Measurements from ENCODE around the gene VMP1.
"Not testable (repeated sequence)": the region's sequence is repeated elsewhere in the genome, so short reads cannot be mapped to it uniquely, and the experiment has no call there.

VMP1 gene

GRCh38 chr17:59853168-59853918 is 145.9 kb downstream of the VMP1 start:
- Histone ChIP-seq H3K9ac (ENCODE audit: low read length) (no peak overlapping the region), H3F3A (ENCODE audit: insufficient read depth) (no peaks in the 10 kb centered on the region), H3K27me3 (ENCODE audit: low read length) (no peaks in the 10 kb centered on the region), H4K20me1 (ENCODE audit: low read depth, low read length) (no peaks in the 10 kb centered on the region), H3K79me2 (ENCODE audit: insufficient read depth, low read length) (no peaks in the 10 kb centered on the region), H2AFZ (ENCODE audit: low read depth, low read length, severe bottlenecking) (no peak overlapping the region), H3K4me2 (ENCODE audit: low read depth, low read length, poor library complexity, severe bottlenecking) (no peak overlapping the region), H3K4me3 (ENCODE audit: insufficient read depth, low read length, poor library complexity, severe bottlenecking) (no peak overlapping the region), H3K9me3 (ENCODE audit: insufficient read depth, low read length) (no peaks in the 10 kb centered on the region), H3K9me2 (replicated peaks; ENCODE audit: insufficient read depth, low read length) (no peaks in the 10 kb centered on the region), H3K36me3 (ENCODE audit: low read length) (no peaks in the 10 kb centered on the region), H3K27ac (ENCODE audit: low read depth, low read length) (no peak overlapping the region)
- TF ChIP-seq CTCF (IDR thresholded peaks at IDR 0.05; ENCODE audit: insufficient read depth, low read length, poor library complexity, severe bottlenecking) (peak; percentile 26), EZH2phosphoT487 (conservative IDR thresholded peaks at IDR 0.05; ENCODE audit: low read length) (no peak)

GRCh38 chr17:59853919-59854729 is 146.7 kb downstream of the VMP1 start:
- not testable (repeated sequence) for H3K79me2 ChIP-seq (ENCODE audit: insufficient read depth, low read length); H3K4me2 ChIP-seq (ENCODE audit: low read depth, low read length, poor library complexity, severe bottlenecking); H3K9me3 ChIP-seq (ENCODE audit: insufficient read depth, low read length); H3K4me3 ChIP-seq (ENCODE audit: insufficient read depth, low read length, poor library complexity, severe bottlenecking); H3K9ac ChIP-seq (ENCODE audit: low read length); H3K36me3 ChIP-seq (ENCODE audit: low read length); H3F3A ChIP-seq (ENCODE audit: insufficient read depth); H3K9me2 ChIP-seq (replicated peaks; ENCODE audit: insufficient read depth, low read length); H3K27me3 ChIP-seq (ENCODE audit: low read length); H2AFZ ChIP-seq (ENCODE audit: low read depth, low read length, severe bottlenecking); H3K27ac ChIP-seq (ENCODE audit: low read depth, low read length); H4K20me1 ChIP-seq (ENCODE audit: low read depth, low read length)

GRCh38 chr17:59856859-59857794 is 149.7 kb downstream of the VMP1 start:
- Histone ChIP-seq H3K79me2 (ENCODE audit: insufficient read depth, low read length) (no peaks in the 10 kb centered on the region), H3K9ac (ENCODE audit: low read length) (no peak overlapping the region), H3K4me3 (ENCODE audit: insufficient read depth, low read length, poor library complexity, severe bottlenecking) (no peak overlapping the region), H2AFZ (ENCODE audit: low read depth, low read length, severe bottlenecking) (no peak overlapping the region), H3K9me2 (replicated peaks; ENCODE audit: insufficient read depth, low read length) (no peaks in the 10 kb centered on the region), H3K27me3 (ENCODE audit: low read length) (no peaks in the 10 kb centered on the region), H4K20me1 (ENCODE audit: low read depth, low read length) (no peaks in the 10 kb centered on the region), H3K27ac (ENCODE audit: low read depth, low read length) (no peak overlapping the region), H3K9me3 (ENCODE audit: insufficient read depth, low read length) (no peaks in the 10 kb centered on the region), H3K4me2 (ENCODE audit: low read depth, low read length, poor library complexity, severe bottlenecking) (no peak overlapping the region), H3F3A (ENCODE audit: insufficient read depth) (no peaks in the 10 kb centered on the region), H3K36me3 (ENCODE audit: low read length) (no peaks in the 10 kb centered on the region)
- no peak for TF ChIP-seq EZH2phosphoT487 (conservative IDR thresholded peaks at IDR 0.05; ENCODE audit: low read length)
- no peak for TF ChIP-seq CTCF (IDR thresholded peaks at IDR 0.05; ENCODE audit: insufficient read depth, low read length, poor library complexity, severe bottlenecking)
